LNCaP clone FGC (cell line): ENCODE results near the gene CAPSL.

Experiments
- DNase-seq: peaks from one replicate; pipeline ENCODE4 v3.0.0-alpha.2; 2011; ENCODE audit warnings: low read depth
- H3K4me3 ChIP-seq: 2 replicates; pipeline ENCODE4 v1.5.1; 2011; ENCODE audit warnings: mild to moderate bottlenecking, low read depth, low read length, control low read depth
- CTCF ChIP-seq: IDR thresholded peaks from 2 replicates; pipeline ENCODE4 v1.5.1; 2012; ENCODE audit warnings: mild to moderate bottlenecking; ENCODE audit not compliant: control insufficient read depth, insufficient read depth; ENCODE audit errors: extremely low read depth

CAPSL gene

GRCh38 chr5:35855187-35855586 lies 83.2 kb downstream of the CAPSL start:
- H3K4me3 ChIP-seq: no peak overlapping the region
- no peak for DNase-seq
- TF ChIP-seq CTCF: no peak
